K562 (cell line): ENCODE data around the gene PTTG2. TPM values are rescaled to one million over a fixed set of nuclear protein-coding genes. Genes with fewer than 3 reads are reported as not detected.
"Not testable (repeated sequence)": the region's sequence is repeated elsewhere in the genome, so short reads cannot be mapped to it uniquely, and the experiment has no call there.

Source experiments
- ATAC-seq: fragments of 200-7000 bp; cut with Tn5 transposase; 3 replicates; pipeline ENCODE4 v1.9.1; 2020; ENCODE audit warnings: moderate library complexity
- BruUV-seq: library from RNA; stranded (reverse); fragments of 400-500 nt; replicated peaks from 2 replicates; lab custom pipeline; 2021; lab: Mats Ljungman, UMichigan
- CTCF ChIA-PET: fragments of 300-600 bp; formaldehyde crosslinking; extraction: SDS; loops from one replicate; lab custom pipeline; 2021; ENCODE audit warnings: low intra/inter-chr PET ratio; lab: Yijun Ruan, JAX
- POLR2A ChIA-PET: fragments of 300-600, 350-650 bp; sonication (Branson Sonifier 250); formaldehyde crosslinking; extraction: SDS; loops from one replicate; lab custom pipeline; 2021; ENCODE audit warnings: antibody characterized with exemption, inconsistent platforms; lab: Yijun Ruan, JAX
- DNase-seq, 4 experiments: peaks; one replicate each; pipeline versions ENCODE4 v3.0.0 to v3.0.0-alpha.2; 2011 to 2018; ENCODE audit warnings: low spot score in 3 of 4, mixed read lengths in 3 of 4; ENCODE audit errors: extremely low read depth in 1 of 4
- FAIRE-seq: peaks from 2 replicates; lab custom pipeline; 2011; peaks lifted over from hg19 to GRCh38; lab: Jason Lieb, UNC
- H2AFZ ChIP-seq: 2 replicates; pipeline ENCODE4 v1.6.0; 2011; ENCODE audit warnings: low read depth, low read length, control low read depth, inconsistent platforms
- H3K27ac ChIP-seq: fragments of 200-600 bp; 3 replicates; pipeline ENCODE4 v1.8.0; 2011; ENCODE audit warnings: low read depth, mild to moderate bottlenecking, control low read depth, inconsistent platforms, low read length, moderate library complexity, mixed read lengths; ENCODE audit errors: extremely low read depth
- H3K27me3 ChIP-seq, 2 experiments: fragments of 300-600 bp in 1 of 2; 2 replicates in 1 of 2; 3 replicates in 1 of 2; pipeline versions ENCODE4 v1.6.0 to v1.8.0; 2011; ENCODE audit warnings: inconsistent platforms in 2 of 2, low read length in 2 of 2, mild to moderate bottlenecking in 1 of 2, mixed read lengths in 1 of 2, moderate library complexity in 1 of 2; ENCODE audit not compliant: control insufficient read depth in 2 of 2, insufficient read depth in 2 of 2
- H3K36me3 ChIP-seq: fragments of 300-600 bp; 3 replicates; pipeline ENCODE4 v1.8.0; 2011; ENCODE audit warnings: mild to moderate bottlenecking, low read length, inconsistent platforms; ENCODE audit not compliant: control insufficient read depth, insufficient read depth
- H3K4me1 ChIP-seq, 2 experiments: fragments of 200-600 bp in 1 of 2; replicated peaks in 1 of 2; 2 replicates in 1 of 2; 3 replicates in 1 of 2; pipeline versions ENCODE4 v1.5.1 to v1.8.0; 2011; ENCODE audit warnings: inconsistent platforms in 2 of 2, low read length in 2 of 2, mild to moderate bottlenecking in 1 of 2, mixed read lengths in 1 of 2, moderate library complexity in 1 of 2; ENCODE audit not compliant: control insufficient read depth in 2 of 2, insufficient read depth in 2 of 2
- H3K4me2 ChIP-seq: 2 replicates; pipeline ENCODE4 v1.6.1; 2011; ENCODE audit warnings: low read length, control low read depth, inconsistent platforms, mixed read lengths; ENCODE audit not compliant: insufficient read depth
- H3K4me3 ChIP-seq: fragments of 200-600 bp; sonication (generic), shearing (Covaris generic); 2 replicates; pipeline ENCODE4 v1.5.1; 2016; ENCODE audit warnings: control low read depth, inconsistent platforms
- H3K79me2 ChIP-seq: fragments of 200-600 bp; 3 replicates; pipeline ENCODE4 v1.8.0; 2011; ENCODE audit warnings: low read length, inconsistent platforms; ENCODE audit not compliant: control insufficient read depth, insufficient read depth
- H3K9ac ChIP-seq, 2 experiments: 2 replicates each; pipeline versions ENCODE4 v1.6.0 to v1.6.1; 2011; ENCODE audit warnings: low read depth in 2 of 2, low read length in 2 of 2, control low read depth in 1 of 2, inconsistent platforms in 1 of 2, mild to moderate bottlenecking in 1 of 2, mixed read lengths in 1 of 2; ENCODE audit not compliant: insufficient read depth in 1 of 2
- H3K9me1 ChIP-seq: one replicate; pipeline ENCODE4 v1.6.0; 2011; ENCODE audit warnings: inconsistent platforms, mild to moderate bottlenecking, low read length, moderate library complexity; ENCODE audit not compliant: control insufficient read depth, insufficient read depth
- H3K9me3 ChIP-seq: replicated peaks from 2 replicates; pipeline ENCODE4 v1.5.1; 2011; ENCODE audit warnings: low read depth, low read length, inconsistent platforms; ENCODE audit not compliant: control insufficient read depth, insufficient read depth
- H4K20me1 ChIP-seq: replicated peaks from 2 replicates; pipeline ENCODE4 v1.6.1; 2011; ENCODE audit warnings: low read length, inconsistent platforms, mixed read lengths; ENCODE audit not compliant: control insufficient read depth, insufficient read depth
- WGBS: fragments of 100-300 bp; shearing (Covaris generic); methylation state at CpG from one replicate; pipeline ENCODE4 v1.1.6; 2016; ENCODE audit warnings: low coverage, mixed read lengths; ENCODE audit not compliant: insufficient coverage; ENCODE audit errors: missing lambda C conversion rate; 5-methylcytosine and 5-hydroxymethylcytosine counted together
- in situ Hi-C: fragments of 300-500 bp; cut with MboI; formaldehyde crosslinking; loops from 4 replicates; pipeline ENCODE4 v1.15.0; 2018; ENCODE audit warnings: inconsistent platforms, mixed read lengths
- intact Hi-C: fragments of 100-400 bp; cut with micrococcal nuclease; formaldehyde crosslinking; loops from 2 replicates; pipeline ENCODE4 v1.14.2; 2022
- polyA plus RNA-seq, 8 experiments: library from polyadenylated mRNA; depleted of rRNA in 4 of 8; stranded (reverse) in 5 of 8; unstranded in 3 of 8; fragments of >200 nt; fragmentation: Nextera tagmentation in 2 of 8; fragmentation: Illumina TruSeq in 1 of 8; extraction: Ambion mirVana in 2 of 8; extraction: Trizol in 1 of 8; gene quantifications; 2 replicates each; pipeline versions ENCODE4 v1.2.1 to v1.2.3, GENCODE V29; 2011 to 2014; ENCODE audit warnings: inconsistent platforms in 1 of 8, missing spikeins in 1 of 8
- total RNA-seq, 7 experiments: library from RNA; depleted of rRNA in 6 of 7; stranded (reverse); fragments of >200 nt in 6 of 7; fragmentation: Illumina TruSeq in 2 of 7; extraction: Trizol in 2 of 7; gene quantifications; 2 replicates each; pipeline versions ENCODE4 v1.2.1 to v1.2.3, GENCODE V29; 2011 to 2021; ENCODE audit warnings: low replicate concordance in 1 of 7
- TF ChIP-seq, protein P1 (sequence below): sonication (generic); formaldehyde crosslinking; IDR thresholded peaks from 2 replicates; pipeline ENCODE4 v1.8.1; 2023; ENCODE audit warnings: mild to moderate bottlenecking, missing genetic modification reagents

Gene PTTG2
- total and polyA plus RNA-seq, 9 of the 15 experiments (the other 6 are each of a cell fraction or from before 2014, with no cell fraction given) = not detected

GRCh38 chr4:37975321-37975822, 15.2 kb downstream of the PTTG2 start:
- BruUV-seq, CTCF ChIA-PET: not testable (repeated sequence)
- WGBS = 40% methylated on average over 9 of the region's 13 CpGs

More at GRCh38 chr4:37975321-37975822, 15.2 kb downstream of the PTTG2 start:
- POLR2A ChIA-PET, H3K79me2 ChIP-seq, DNase-seq, H4K20me1 ChIP-seq, H3K9me3 ChIP-seq, H2AFZ ChIP-seq, H3K9me1 ChIP-seq, FAIRE-seq, H3K4me1 ChIP-seq, in situ Hi-C loops, H3K4me3 ChIP-seq, H3K4me2 ChIP-seq, ATAC-seq, H3K36me3 ChIP-seq, H3K9ac ChIP-seq, H3K27ac ChIP-seq: not testable (repeated sequence)
- peaks cover 12 to 17% of the 10 kb centered on the region in 2 experiments; a peak in 4 of 5 replicates for H3K27me3 ChIP-seq
- TF ChIP-seq, protein P1, sequence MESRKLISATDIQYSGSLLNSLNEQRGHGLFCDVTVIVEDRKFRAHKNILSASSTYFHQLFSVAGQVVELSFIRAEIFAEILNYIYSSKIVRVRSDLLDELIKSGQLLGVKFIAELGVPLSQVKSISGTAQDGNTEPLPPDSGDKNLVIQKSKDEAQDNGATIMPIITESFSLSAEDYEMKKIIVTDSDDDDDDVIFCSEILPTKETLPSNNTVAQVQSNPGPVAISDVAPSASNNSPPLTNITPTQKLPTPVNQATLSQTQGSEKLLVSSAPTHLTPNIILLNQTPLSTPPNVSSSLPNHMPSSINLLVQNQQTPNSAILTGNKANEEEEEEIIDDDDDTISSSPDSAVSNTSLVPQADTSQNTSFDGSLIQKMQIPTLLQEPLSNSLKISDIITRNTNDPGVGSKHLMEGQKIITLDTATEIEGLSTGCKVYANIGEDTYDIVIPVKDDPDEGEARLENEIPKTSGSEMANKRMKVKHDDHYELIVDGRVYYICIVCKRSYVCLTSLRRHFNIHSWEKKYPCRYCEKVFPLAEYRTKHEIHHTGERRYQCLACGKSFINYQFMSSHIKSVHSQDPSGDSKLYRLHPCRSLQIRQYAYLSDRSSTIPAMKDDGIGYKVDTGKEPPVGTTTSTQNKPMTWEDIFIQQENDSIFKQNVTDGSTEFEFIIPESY (CRISPR knock-in tag) = peak; percentile 78
- intact Hi-C loops = loop anchor here (5.0 kb wide), 1 partner anchor 173 kb away; no protein-coding TSS in a partner anchor
